ENCODE results near the gene PRTFDC1.
A peak's percentile ranks its signal among the peaks of the same experiment; 100 is the strongest.

The PRTFDC1 gene

GRCh38 chr10:24900888-24901685 lies 51.3 kb downstream of the PRTFDC1 start:
- no peak for DNase-seq

GRCh38 chr10:24899571-24899970 lies 52.8 kb downstream of the PRTFDC1 start:
- DNase-seq = no peak

DNA sequence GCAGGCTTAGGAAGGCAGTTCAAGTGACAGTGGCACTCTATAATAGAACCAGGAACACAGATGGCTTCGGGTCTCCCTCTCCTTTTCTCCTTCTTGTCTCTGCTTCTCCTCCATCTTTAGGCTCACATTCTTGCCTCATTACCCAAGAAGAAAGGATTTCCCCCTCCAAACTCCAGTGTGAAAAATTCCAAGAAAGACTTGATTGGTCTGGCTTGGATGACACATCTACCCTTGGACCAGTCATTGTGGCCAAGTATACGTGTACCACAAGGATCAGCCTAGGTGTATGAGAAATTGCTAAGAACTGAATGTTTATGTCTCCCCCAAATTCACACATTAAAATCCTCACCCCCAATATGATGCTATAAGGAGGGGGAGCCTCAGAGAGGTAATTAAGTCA lies 53.9 kb downstream of the PRTFDC1 start:
- DNase-seq = no peak

DNA sequence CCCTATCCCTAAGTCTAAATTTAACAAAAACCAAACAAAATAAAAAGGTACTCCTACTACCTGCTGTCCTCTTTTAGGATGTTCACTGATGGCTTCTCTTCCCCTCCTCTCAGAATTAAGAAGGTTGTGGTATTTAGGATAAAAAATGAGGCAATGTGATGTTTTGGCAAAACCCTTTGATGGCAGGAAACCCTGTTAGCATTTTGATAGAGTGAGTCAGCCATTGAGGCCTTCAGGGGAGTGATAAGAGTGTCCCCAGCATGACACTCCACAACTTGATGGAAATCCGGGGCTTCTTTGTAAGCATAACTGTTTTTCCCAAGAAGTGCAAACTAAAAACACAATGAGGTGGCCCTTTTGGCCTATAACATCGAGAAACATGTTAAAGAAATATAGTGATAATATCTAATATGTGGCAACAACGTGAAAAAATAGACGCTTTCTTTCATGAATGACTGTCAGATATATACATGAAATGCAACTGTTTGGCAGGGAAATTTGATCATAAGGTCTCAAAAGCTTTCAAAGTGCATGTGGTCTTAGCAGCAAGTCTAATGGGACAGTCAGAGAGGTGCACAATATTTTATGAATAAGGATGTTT lies 55.0 kb downstream of the PRTFDC1 start:
- DNase-seq = no peak

DNA sequence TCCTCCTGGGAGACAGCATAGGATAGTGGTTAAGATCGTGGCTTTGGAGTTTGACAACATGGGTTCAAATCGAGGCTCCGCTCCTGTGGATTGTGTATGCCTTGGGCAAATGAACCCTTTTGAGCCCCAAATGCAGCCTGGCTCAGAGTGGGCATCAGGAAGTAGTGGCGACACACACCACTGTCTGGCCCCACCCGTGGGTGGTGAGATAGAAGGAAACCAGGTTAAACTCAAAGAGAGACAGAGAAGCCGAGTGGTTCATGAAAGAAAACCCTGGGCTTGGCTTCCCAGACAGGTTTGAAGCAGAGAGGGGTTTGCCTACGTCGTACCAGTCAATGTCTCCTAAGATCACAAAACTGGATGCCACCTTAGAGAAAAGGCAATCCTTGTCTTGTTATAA lies 57.7 kb downstream of the PRTFDC1 start:
- DNase-seq = no peak

DNA sequence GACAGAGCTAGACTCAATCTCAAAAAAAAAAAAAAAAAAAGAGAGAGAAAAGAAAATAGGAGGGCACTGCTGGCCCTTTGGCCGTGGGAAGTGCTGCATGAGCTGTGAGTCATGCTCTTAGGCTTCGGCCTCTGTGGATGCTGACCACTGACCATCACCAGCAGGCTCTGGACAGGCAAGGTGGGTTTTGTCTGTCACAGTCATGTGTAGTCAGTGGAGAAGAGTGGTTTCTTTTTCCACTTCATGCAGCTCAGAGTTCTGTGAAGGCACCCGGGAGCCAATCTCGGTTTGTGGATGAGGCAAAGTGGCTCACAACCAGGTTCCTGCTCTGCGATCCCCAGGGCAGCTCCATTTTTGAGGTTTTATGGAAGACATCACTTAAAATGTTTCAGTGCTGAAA lies 58.1 kb downstream of the PRTFDC1 start:
- no peak for DNase-seq

- DNase-seq = no peak
These were observed 59.3 kb downstream of the PRTFDC1 start for GRCh38 chr10:24893127-24893526.

GRCh38 chr10:24891823-24892222 lies 60.6 kb downstream of the PRTFDC1 start:
- no peak for DNase-seq

DNA sequence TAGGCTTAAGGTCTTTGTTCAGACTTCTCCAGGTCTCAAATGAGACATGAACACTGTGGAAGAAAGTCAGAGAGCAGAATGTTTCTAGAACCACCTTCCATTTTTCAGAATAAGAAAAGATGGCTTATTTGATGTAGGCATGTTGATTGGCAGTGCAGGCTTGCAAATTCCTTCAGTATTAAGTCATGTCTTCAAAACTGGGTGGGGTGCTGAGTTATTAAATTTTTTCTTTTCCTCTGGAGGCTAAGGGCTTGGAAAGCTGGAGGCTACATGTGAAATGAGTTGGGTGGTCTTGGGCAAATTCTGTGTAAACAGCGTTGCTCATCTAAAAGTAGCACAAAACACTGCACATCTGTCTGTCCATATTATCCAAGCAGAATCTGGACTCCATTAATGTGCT lies 62.8 kb downstream of the PRTFDC1 start:
- DNase-seq = no peak

- DNase-seq = no peak
These were observed 64.6 kb downstream of the PRTFDC1 start for GRCh38 chr10:24887855-24888231.

GRCh38 chr10:24886290-24886680 lies 66.1 kb downstream of the PRTFDC1 start:
- DNase-seq = no peak

DNA sequence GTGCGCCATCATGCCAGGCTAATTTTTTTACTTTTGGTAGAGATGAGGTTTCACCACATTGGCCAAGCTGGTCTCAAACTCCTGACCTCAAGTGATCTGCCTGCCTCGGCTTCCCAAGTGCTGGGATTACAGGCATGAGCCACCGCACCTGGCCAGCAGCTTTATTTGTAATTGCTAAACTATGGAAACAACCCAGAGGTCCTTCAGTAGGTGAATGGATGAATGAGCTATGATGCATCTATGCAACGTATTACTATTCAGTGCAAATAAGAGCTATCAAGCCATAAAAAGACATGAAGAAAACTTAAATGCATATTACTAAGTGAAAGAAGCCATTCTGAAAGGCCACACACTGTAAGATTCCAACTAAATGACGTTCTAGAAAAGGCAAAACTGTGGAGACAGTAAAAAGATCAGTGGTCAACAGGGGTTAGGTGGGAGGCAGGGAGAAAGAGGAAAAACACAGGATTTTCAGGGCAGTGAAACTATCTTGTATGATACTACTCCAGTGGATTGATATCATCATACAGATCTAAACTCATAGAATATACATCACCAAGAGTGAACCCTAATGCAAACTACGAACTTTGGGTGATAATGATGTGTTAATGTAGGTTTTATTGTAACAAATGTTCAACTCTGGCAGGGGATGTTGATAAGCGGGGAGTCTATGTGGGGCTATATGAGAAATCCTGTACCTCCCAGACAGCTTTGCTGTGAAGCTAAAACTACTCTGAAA lies 66.7 kb downstream of the PRTFDC1 start:
- no peak for DNase-seq

DNA sequence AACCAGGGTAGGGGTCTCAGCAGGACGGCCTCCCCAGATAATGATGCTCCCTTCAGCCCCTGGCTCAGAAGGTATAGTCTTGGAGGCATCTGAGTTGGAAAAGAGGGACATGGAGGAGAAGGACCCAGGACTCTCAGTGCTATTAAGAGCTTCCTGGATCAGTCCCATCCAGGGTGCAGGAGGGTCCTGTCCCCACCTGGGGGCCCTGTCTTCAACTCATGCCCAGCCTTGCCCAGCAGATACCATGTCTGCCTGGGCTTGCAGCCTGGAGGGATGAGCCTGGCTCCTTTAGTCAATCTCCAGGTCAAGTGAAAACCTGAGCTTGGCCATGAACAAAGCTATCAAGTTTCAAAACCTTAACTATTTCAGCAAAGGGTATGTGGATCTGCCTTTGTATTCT lies 67.6 kb downstream of the PRTFDC1 start:
- no peak for DNase-seq

DNA sequence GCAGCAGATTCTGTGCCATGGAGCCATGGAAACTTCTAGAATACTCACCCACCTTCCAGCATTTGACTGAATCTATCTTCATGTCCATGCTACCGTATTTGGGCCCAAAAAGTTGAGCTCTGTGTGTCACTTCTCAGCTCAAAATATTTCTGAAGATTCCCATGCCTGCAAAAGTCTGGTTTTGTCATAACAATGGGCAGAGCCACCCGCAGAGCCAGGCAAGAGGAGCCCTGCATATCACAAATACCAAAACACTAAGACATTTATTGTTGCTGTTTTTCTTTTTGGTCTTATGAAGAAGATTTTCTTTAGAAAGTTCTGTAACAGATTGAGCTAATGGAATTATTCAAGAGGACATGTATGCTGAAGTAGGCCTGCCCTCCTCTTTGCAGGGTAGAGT lies 68.1 kb downstream of the PRTFDC1 start:
- DNase-seq = no peak

- DNase-seq = no peak
These were observed 69.2 kb downstream of the PRTFDC1 start for GRCh38 chr10:24883176-24883575.

- DNase-seq = no peak
These were observed 70.2 kb downstream of the PRTFDC1 start for GRCh38 chr10:24882047-24882698.

- DNase-seq = no peak
These were observed 72.5 kb downstream of the PRTFDC1 start for GRCh38 chr10:24879861-24880260.

DNA sequence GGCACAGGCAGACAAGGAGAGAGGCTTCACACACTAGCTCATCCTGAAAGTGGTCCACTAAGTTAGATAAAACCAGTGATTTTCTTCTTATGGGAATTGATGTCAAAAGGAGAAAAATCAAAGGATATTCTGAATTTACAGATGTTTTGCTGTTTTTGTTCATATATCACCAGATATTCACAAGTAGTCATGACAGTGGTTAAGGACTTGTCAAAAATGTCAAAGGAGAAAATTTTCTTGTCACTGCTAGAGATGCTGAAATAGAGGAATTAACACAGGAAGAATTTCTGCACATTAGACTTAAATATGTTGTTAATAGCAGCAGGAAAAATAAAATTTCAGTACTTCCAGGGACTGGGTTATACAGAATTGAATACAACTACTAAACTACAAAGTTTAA lies 78.3 kb downstream of the PRTFDC1 start:
- no peak for DNase-seq

- peak; percentile 74 for DNase-seq
These were observed 79.1 kb downstream of the PRTFDC1 start for GRCh38 chr10:24873281-24873683.

DNA sequence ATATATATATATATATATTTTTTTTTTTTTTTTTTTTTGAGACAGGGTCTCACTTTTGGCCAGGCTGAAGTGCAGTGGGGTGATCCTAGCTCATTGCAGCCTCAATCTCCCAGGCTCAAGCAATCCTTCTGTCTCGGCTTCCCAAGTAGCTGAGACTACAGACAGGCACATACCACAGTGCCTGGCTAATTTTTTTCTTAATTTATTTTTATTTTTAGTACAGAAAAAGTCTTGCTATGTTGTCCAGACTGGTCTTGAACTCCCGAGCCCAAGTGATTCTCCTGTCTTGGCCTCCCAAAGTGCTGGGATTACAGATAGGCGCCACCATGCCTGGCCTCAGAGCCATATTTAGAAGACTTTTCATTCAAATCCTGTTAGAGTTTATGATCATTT lies 79.6 kb downstream of the PRTFDC1 start:
- no peak for DNase-seq

DNA sequence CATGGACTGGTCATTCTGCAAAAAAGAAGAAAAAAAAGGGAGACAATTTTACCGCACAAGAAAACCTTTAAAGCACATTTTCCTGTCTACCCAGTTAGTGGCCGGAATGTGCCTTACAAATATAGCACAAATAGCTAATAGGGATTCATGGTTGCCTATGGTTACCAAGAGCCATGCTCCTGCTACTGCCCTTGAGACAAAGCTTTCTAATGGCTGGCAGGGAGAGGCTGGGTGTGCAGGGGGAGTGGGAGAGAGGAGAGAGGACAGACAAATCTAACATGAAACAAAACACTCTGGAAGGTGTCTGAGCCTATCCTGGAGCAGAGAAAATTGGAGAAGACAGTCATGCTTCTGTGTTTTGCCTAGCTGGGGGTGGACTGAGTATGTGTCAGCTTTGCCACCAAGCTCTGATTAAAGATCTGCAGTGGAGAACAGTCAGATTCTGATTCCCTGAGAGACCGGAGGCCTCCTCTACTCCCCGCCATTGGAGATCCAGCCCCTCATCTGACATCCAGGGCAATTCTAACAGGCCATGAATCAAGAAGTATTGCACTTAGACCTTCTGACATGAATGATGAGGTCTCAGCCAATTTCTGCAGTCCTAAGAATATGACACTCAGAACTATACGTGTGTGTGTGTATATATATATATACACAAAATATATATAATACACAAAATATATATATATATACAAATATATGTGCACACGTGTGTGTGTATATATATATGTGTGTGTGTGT lies 80.2 kb downstream of the PRTFDC1 start:
- DNase-seq = peak; percentile 49

- peak; percentile 63 for DNase-seq
These were observed 81.1 kb downstream of the PRTFDC1 start for GRCh38 chr10:24871011-24871935.

Measured in NCI-H82 (cell line).